Upper lobe of right lung (tissue), 1 donor: ENCODE results near the gene AGO1. TPM values are rescaled to one million over a fixed set of nuclear protein-coding genes. Genes with fewer than 3 reads are reported as not detected.
A peak's percentile ranks its signal among the peaks of the same experiment; 100 is the strongest.
"Not testable (repeated sequence)": the region's sequence is repeated elsewhere in the genome, so short reads cannot be mapped to it uniquely, and the experiment has no call there.

Source experiments
- ATAC-seq: fragments of 200-7000 bp; cut with Tn5 transposase; one replicate; pipeline ENCODE4 v1.9.1; 2020; ENCODE audit warnings: mild to moderate bottlenecking, moderate library complexity
- DNase-seq: peaks from one replicate; pipeline ENCODE4 v3.0.0-alpha.2; 2020
- H3K27ac ChIP-seq: fragments of 200-600 bp; one replicate; pipeline ENCODE4 v1.8.0; 2022
- H3K27me3 ChIP-seq: fragments of 200-600 bp; one replicate; pipeline ENCODE4 v1.8.0; 2022; ENCODE audit warnings: mild to moderate bottlenecking
- H3K36me3 ChIP-seq: fragments of 200-600 bp; one replicate; pipeline ENCODE4 v1.8.0; 2022
- H3K4me1 ChIP-seq: fragments of 200-600 bp; one replicate; pipeline ENCODE4 v1.8.0; 2022
- H3K4me3 ChIP-seq: fragments of 200-600 bp; one replicate; pipeline ENCODE4 v1.8.0; 2022; ENCODE audit warnings: mild to moderate bottlenecking
- H3K9me3 ChIP-seq: fragments of 200-600 bp; one replicate; pipeline ENCODE4 v1.8.0; 2022
- CTCF ChIP-seq: fragments of 200-600 bp; IDR thresholded peaks from one replicate; pipeline ENCODE4 v1.8.0; 2022; ENCODE audit warnings: antibody characterized with exemption
- intact Hi-C: fragments of 100-400 bp; cut with DNase I; formaldehyde crosslinking; loops from one replicate; pipeline ENCODE4 v1.11.0; 2022
- total RNA-seq: library from RNA; stranded (reverse); fragmentation: NEBNext Ultra II Directional; extraction: Animal tissue kit (Norgen Biotek cat#: 25700); gene quantifications from one replicate; pipeline ENCODE4 v1.2.1, GENCODE V29; 2021
- donor health status: DM: no; HTN: yes; CAD: no; lungs with severe emphysema.

AGO1 gene
- total RNA-seq, 1 donor from 2014 or later = 27.7 TPM

GRCh38 chr1:35866991-35867390 lies 16.0 kb upstream of the AGO1 start:
- Histone ChIP-seq H3K4me1 (peaks cover 12% of the 10 kb centered on the region), H3K27me3 (no peaks in the 10 kb centered on the region), H3K27ac (no peak overlapping the region), H3K36me3 (no peaks in the 10 kb centered on the region), H3K9me3 (no peaks in the 10 kb centered on the region), H3K4me3 (no peak overlapping the region)
- DNase-seq (no peak), ATAC-seq (peak; percentile 58)
- intact Hi-C loops = no loop called here
- TF ChIP-seq CTCF = no peak

GRCh38 chr1:35869245-35869950 lies 13.6 kb upstream of the AGO1 start:
- H3K4me3 ChIP-seq, H3K4me1 ChIP-seq, H3K27me3 ChIP-seq, H3K36me3 ChIP-seq, H3K9me3 ChIP-seq, H3K27ac ChIP-seq, ATAC-seq, DNase-seq, intact Hi-C loops: not testable (repeated sequence)

GRCh38 chr1:35870651-35871309 lies 12.2 kb upstream of the AGO1 start:
- DNase-seq = no peak
- no peaks in the 10 kb centered on the region for H3K4me1 ChIP-seq
- no peaks in the 10 kb centered on the region for H3K36me3 ChIP-seq
- ATAC-seq = no peak
- H3K27me3 ChIP-seq = no peaks in the 10 kb centered on the region
- no peaks in the 10 kb centered on the region for H3K9me3 ChIP-seq
- intact Hi-C loops = no loop called here
- no peak for TF ChIP-seq CTCF
- H3K4me3 ChIP-seq = no peak overlapping the region
- H3K27ac ChIP-seq = no peak overlapping the region

GRCh38 chr1:35873243-35873750 lies 9.7 kb upstream of the AGO1 start:
- H3K27ac ChIP-seq = no peak overlapping the region
- no peaks in the 10 kb centered on the region for H3K27me3 ChIP-seq
- H3K36me3 ChIP-seq = no peaks in the 10 kb centered on the region
- TF ChIP-seq CTCF = no peak
- no peak overlapping the region for H3K4me3 ChIP-seq
- DNase-seq = no peak
- H3K9me3 ChIP-seq = no peaks in the 10 kb centered on the region
- intact Hi-C loops = no loop called here
- no peak for ATAC-seq
- H3K4me1 ChIP-seq = no peaks in the 10 kb centered on the region

GRCh38 chr1:35874115-35874514 lies 8.9 kb upstream of the AGO1 start:
- intact Hi-C loops, H3K36me3 ChIP-seq, H3K27me3 ChIP-seq, DNase-seq, H3K4me1 ChIP-seq, H3K4me3 ChIP-seq, H3K9me3 ChIP-seq, ATAC-seq, H3K27ac ChIP-seq: not testable (repeated sequence)

- Histone ChIP-seq H3K4me1 (no peaks in the 10 kb centered on the region), H3K27ac (no peak overlapping the region), H3K36me3 (no peaks in the 10 kb centered on the region), H3K4me3 (no peak overlapping the region), H3K27me3 (no peaks in the 10 kb centered on the region), H3K9me3 (no peaks in the 10 kb centered on the region)
- no peak for ATAC-seq
- intact Hi-C loops = no loop called here
- no peak for TF ChIP-seq CTCF
- no peak for DNase-seq
These were observed 6.0 kb upstream of the AGO1 start for GRCh38 chr1:35876988-35877387.
